K562 (cell line): ENCODE data around the gene PCDH9. TPM values are rescaled to one million over a fixed set of nuclear protein-coding genes. Genes with fewer than 3 reads are reported as not detected.

Experiments used
- ATAC-seq: fragments of 200-7000 bp; cut with Tn5 transposase; 3 replicates; pipeline ENCODE4 v1.9.1; 2020; ENCODE audit warnings: moderate library complexity
- BruUV-seq: library from RNA; stranded (reverse); fragments of 400-500 nt; replicated peaks from 2 replicates; lab custom pipeline; 2021; lab: Mats Ljungman, UMichigan
- CTCF ChIA-PET: fragments of 300-600 bp; formaldehyde crosslinking; extraction: SDS; loops from one replicate; lab custom pipeline; 2021; ENCODE audit warnings: low intra/inter-chr PET ratio; lab: Yijun Ruan, JAX
- POLR2A ChIA-PET: fragments of 300-600, 350-650 bp; sonication (Branson Sonifier 250); formaldehyde crosslinking; extraction: SDS; loops from one replicate; lab custom pipeline; 2021; ENCODE audit warnings: antibody characterized with exemption, inconsistent platforms; lab: Yijun Ruan, JAX
- DNase-seq, 4 experiments: peaks; one replicate each; pipeline versions ENCODE4 v3.0.0 to v3.0.0-alpha.2; 2011 to 2018; ENCODE audit warnings: low spot score in 3 of 4, mixed read lengths in 3 of 4; ENCODE audit errors: extremely low read depth in 1 of 4
- FAIRE-seq: peaks from 2 replicates; lab custom pipeline; 2011; peaks lifted over from hg19 to GRCh38; lab: Jason Lieb, UNC
- H2AFZ ChIP-seq: 2 replicates; pipeline ENCODE4 v1.6.0; 2011; ENCODE audit warnings: low read depth, low read length, control low read depth, inconsistent platforms
- H3K27ac ChIP-seq: fragments of 200-600 bp; 3 replicates; pipeline ENCODE4 v1.8.0; 2011; ENCODE audit warnings: low read depth, mild to moderate bottlenecking, control low read depth, inconsistent platforms, low read length, moderate library complexity, mixed read lengths; ENCODE audit errors: extremely low read depth
- H3K27me3 ChIP-seq, 2 experiments: fragments of 300-600 bp in 1 of 2; 2 replicates in 1 of 2; 3 replicates in 1 of 2; pipeline versions ENCODE4 v1.6.0 to v1.8.0; 2011; ENCODE audit warnings: inconsistent platforms in 2 of 2, low read length in 2 of 2, mild to moderate bottlenecking in 1 of 2, mixed read lengths in 1 of 2, moderate library complexity in 1 of 2; ENCODE audit not compliant: control insufficient read depth in 2 of 2, insufficient read depth in 2 of 2
- H3K36me3 ChIP-seq: fragments of 300-600 bp; 3 replicates; pipeline ENCODE4 v1.8.0; 2011; ENCODE audit warnings: mild to moderate bottlenecking, low read length, inconsistent platforms; ENCODE audit not compliant: control insufficient read depth, insufficient read depth
- H3K4me1 ChIP-seq, 2 experiments: fragments of 200-600 bp in 1 of 2; replicated peaks in 1 of 2; 2 replicates in 1 of 2; 3 replicates in 1 of 2; pipeline versions ENCODE4 v1.5.1 to v1.8.0; 2011; ENCODE audit warnings: inconsistent platforms in 2 of 2, low read length in 2 of 2, mild to moderate bottlenecking in 1 of 2, mixed read lengths in 1 of 2, moderate library complexity in 1 of 2; ENCODE audit not compliant: control insufficient read depth in 2 of 2, insufficient read depth in 2 of 2
- H3K4me2 ChIP-seq: 2 replicates; pipeline ENCODE4 v1.6.1; 2011; ENCODE audit warnings: low read length, control low read depth, inconsistent platforms, mixed read lengths; ENCODE audit not compliant: insufficient read depth
- H3K4me3 ChIP-seq: fragments of 200-600 bp; sonication (generic), shearing (Covaris generic); 2 replicates; pipeline ENCODE4 v1.5.1; 2016; ENCODE audit warnings: control low read depth, inconsistent platforms
- H3K79me2 ChIP-seq: fragments of 200-600 bp; 3 replicates; pipeline ENCODE4 v1.8.0; 2011; ENCODE audit warnings: low read length, inconsistent platforms; ENCODE audit not compliant: control insufficient read depth, insufficient read depth
- H3K9ac ChIP-seq, 2 experiments: 2 replicates each; pipeline versions ENCODE4 v1.6.0 to v1.6.1; 2011; ENCODE audit warnings: low read depth in 2 of 2, low read length in 2 of 2, control low read depth in 1 of 2, inconsistent platforms in 1 of 2, mild to moderate bottlenecking in 1 of 2, mixed read lengths in 1 of 2; ENCODE audit not compliant: insufficient read depth in 1 of 2
- H3K9me1 ChIP-seq: one replicate; pipeline ENCODE4 v1.6.0; 2011; ENCODE audit warnings: inconsistent platforms, mild to moderate bottlenecking, low read length, moderate library complexity; ENCODE audit not compliant: control insufficient read depth, insufficient read depth
- H3K9me3 ChIP-seq: replicated peaks from 2 replicates; pipeline ENCODE4 v1.5.1; 2011; ENCODE audit warnings: low read depth, low read length, inconsistent platforms; ENCODE audit not compliant: control insufficient read depth, insufficient read depth
- H4K20me1 ChIP-seq: replicated peaks from 2 replicates; pipeline ENCODE4 v1.6.1; 2011; ENCODE audit warnings: low read length, inconsistent platforms, mixed read lengths; ENCODE audit not compliant: control insufficient read depth, insufficient read depth
- CBX2 ChIP-seq: fragments of 200-600 bp; sonication (generic); IDR thresholded peaks from one replicate; pipeline ENCODE4 v1.6.1; 2012; ENCODE audit warnings: mild to moderate bottlenecking, low read length, inconsistent platforms; ENCODE audit not compliant: insufficient read depth, poor library complexity, severe bottlenecking
- FOSL1 ChIP-seq: fragments of 200-800 bp; sonication (Bioruptor generic); conservative IDR thresholded peaks from 2 replicates; pipeline ENCODE4 v1.6.1; 2016; ENCODE audit warnings: missing genetic modification characterization, missing compliant biosample characterization
- HDAC8 ChIP-seq: fragments of 450-650 bp; IDR thresholded peaks from 2 replicates; pipeline ENCODE4 v1.6.1; 2016; ENCODE audit warnings: mild to moderate bottlenecking, missing genetic modification characterization, moderate library complexity, missing compliant biosample characterization
- MGA ChIP-seq: fragments of 450-650 bp; IDR thresholded peaks from 2 replicates; pipeline ENCODE4 v1.6.1; 2016; ENCODE audit warnings: mild to moderate bottlenecking, moderate library complexity
- NR2C2 ChIP-seq, 2 experiments: fragments of 200-800 bp in 1 of 2; sonication (Bioruptor generic) in 1 of 2; sonication (generic) in 1 of 2; formaldehyde crosslinking in 1 of 2; IDR thresholded peaks; 2 replicates each; pipeline versions ENCODE4 v1.6.1 to v1.8.0; 2016 to 2022; ENCODE audit warnings: mild to moderate bottlenecking in 1 of 2, missing compliant biosample characterization in 1 of 2, missing genetic modification characterization in 1 of 2, missing genetic modification reagents in 1 of 2
- POLR2A ChIP-seq: fragments of 450-650 bp; conservative IDR thresholded peaks from 2 replicates; pipeline ENCODE4 v1.6.1; 2016
- RBBP5 ChIP-seq: fragments of 200-600 bp; sonication (generic); IDR thresholded peaks from 2 replicates; pipeline ENCODE4 v1.6.1; 2012; ENCODE audit warnings: borderline replicate concordance, mild to moderate bottlenecking, low read length, control low read depth, inconsistent platforms; ENCODE audit not compliant: insufficient read depth, poor library complexity, severe bottlenecking
- RBM22 ChIP-seq: fragments of 200-400 bp; formaldehyde crosslinking; IDR thresholded peaks from 2 replicates; pipeline ENCODE4 v1.6.1; 2018; ENCODE audit warnings: low read length, low read depth; ENCODE audit not compliant: poor library complexity, severe bottlenecking
- SMARCA5 ChIP-seq: fragments of 450-650 bp; IDR thresholded peaks from 2 replicates; pipeline ENCODE4 v1.6.1; 2016
- U2AF2 ChIP-seq: fragments of 200-400 bp; formaldehyde crosslinking; optimal IDR thresholded peaks from 2 replicates; pipeline ENCODE3; 2017; ENCODE audit warnings: low read depth, mild to moderate bottlenecking, low read length
- ZNF324 ChIP-seq: fragments of 250-450 bp; sonication (Bioruptor Pico); IDR thresholded peaks from 2 replicates; pipeline ENCODE4 v1.4.0; 2020; ENCODE audit warnings: mild to moderate bottlenecking
- ZNF766 ChIP-seq: fragments of 200-800 bp; sonication (Bioruptor generic); conservative IDR thresholded peaks from 2 replicates; pipeline ENCODE4 v1.6.1; 2016; ENCODE audit warnings: missing genetic modification characterization, missing compliant biosample characterization
- WGBS: fragments of 100-300 bp; shearing (Covaris generic); methylation state at CpG from one replicate; pipeline ENCODE4 v1.1.6; 2016; ENCODE audit warnings: low coverage, mixed read lengths; ENCODE audit not compliant: insufficient coverage; ENCODE audit errors: missing lambda C conversion rate; 5-methylcytosine and 5-hydroxymethylcytosine counted together
- in situ Hi-C: fragments of 300-500 bp; cut with MboI; formaldehyde crosslinking; loops from 4 replicates; pipeline ENCODE4 v1.15.0; 2018; ENCODE audit warnings: inconsistent platforms, mixed read lengths
- intact Hi-C: fragments of 100-400 bp; cut with micrococcal nuclease; formaldehyde crosslinking; loops from 2 replicates; pipeline ENCODE4 v1.14.2; 2022
- polyA plus RNA-seq, 8 experiments: library from polyadenylated mRNA; depleted of rRNA in 4 of 8; stranded (reverse) in 5 of 8; unstranded in 3 of 8; fragments of >200 nt; fragmentation: Nextera tagmentation in 2 of 8; fragmentation: Illumina TruSeq in 1 of 8; extraction: Ambion mirVana in 2 of 8; extraction: Trizol in 1 of 8; gene quantifications; 2 replicates each; pipeline versions ENCODE4 v1.2.1 to v1.2.3, GENCODE V29; 2011 to 2014; ENCODE audit warnings: inconsistent platforms in 1 of 8, missing spikeins in 1 of 8
- total RNA-seq, 7 experiments: library from RNA; depleted of rRNA in 6 of 7; stranded (reverse); fragments of >200 nt in 6 of 7; fragmentation: Illumina TruSeq in 2 of 7; extraction: Trizol in 2 of 7; gene quantifications; 2 replicates each; pipeline versions ENCODE4 v1.2.1 to v1.2.3, GENCODE V29; 2011 to 2021; ENCODE audit warnings: low replicate concordance in 1 of 7

The PCDH9 gene
- total and polyA plus RNA-seq, 9 of the 15 experiments (the other 6 are each of a cell fraction or from before 2014, with no cell fraction given) = 1.1 to 6.7 (median 4.9) TPM

GRCh38 chr13:66691149-66691548 lies 539.0 kb downstream of the PCDH9 start:
- in situ Hi-C loops (no loop called here), intact Hi-C loops (no loop called here)
- H3K4me3 ChIP-seq = no peak overlapping the region
- H3K4me1 ChIP-seq = no peaks in the 10 kb centered on the region
- H3K79me2 ChIP-seq = no peaks in the 10 kb centered on the region
- H3K36me3 ChIP-seq = no peaks in the 10 kb centered on the region
- no peak overlapping the region for H3K9ac ChIP-seq
- ChIA-PET POLR2A (no interaction called here), CTCF (no interaction called here)
- no peak for FAIRE-seq
- H4K20me1 ChIP-seq = no peaks in the 10 kb centered on the region
- WGBS = 13% methylated on average over 3 of the region's 3 CpGs
- DNase-seq = no peak
- no peaks in the 10 kb centered on the region for H3K27me3 ChIP-seq
- no peak overlapping the region for H3K27ac ChIP-seq
- ATAC-seq = no peak
- H2AFZ ChIP-seq = no peak overlapping the region
- no peak overlapping the region for H3K4me2 ChIP-seq
- no peaks in the 10 kb centered on the region for H3K9me3 ChIP-seq
- no peaks in the 10 kb centered on the region for H3K9me1 ChIP-seq
- BruUV-seq = no TSS peak
- TF ChIP-seq U2AF2 = no peak
- TF ChIP-seq MGA = no peak
- no peak for TF ChIP-seq NR2C2 (CRISPR knock-in tag; IDR thresholded peaks at IDR 0.05)
- no peak for TF ChIP-seq NR2C2 (tag; IDR thresholded peaks at IDR 0.05)
- TF ChIP-seq RBM22 = no peak
- no peak for TF ChIP-seq SMARCA5
- no peak for TF ChIP-seq CBX2
- no peak for TF ChIP-seq POLR2A
- no peak for TF ChIP-seq ZNF324 (CRISPR knock-in tag)
- TF ChIP-seq FOSL1 (tag) = no peak
- TF ChIP-seq RBBP5 = no peak
- no peak for TF ChIP-seq ZNF766 (CRISPR knock-in tag)
- TF ChIP-seq HDAC8 (tag) = no peak
